ENCODE data around the gene RARS2. TPM values are rescaled to one million over a fixed set of nuclear protein-coding genes. Genes with fewer than 3 reads are reported as not detected.
"Not testable (repeated sequence)": the region's sequence is repeated elsewhere in the genome, so short reads cannot be mapped to it uniquely, and the experiment has no call there.

The RARS2 gene
- total RNA-seq, 1 donor = 49.9 TPM

GRCh38 chr6:87498048-87498447 is 91.7 kb downstream of the RARS2 start:
- Histone ChIP-seq H3K4me3 (ENCODE audit: insufficient read depth, low read length) (no peak overlapping the region), H4K20me1 (ENCODE audit: insufficient read depth, low read length) (no peaks in the 10 kb centered on the region), H3K4me1 (ENCODE audit: insufficient read depth, low read length) (no peaks in the 10 kb centered on the region), H3K27ac (ENCODE audit: low read depth, low read length) (no peak overlapping the region), H3K27me3 (ENCODE audit: insufficient read depth, low read length) (no peaks in the 10 kb centered on the region), H3K79me2 (ENCODE audit: insufficient read depth, low read length) (no peaks in the 10 kb centered on the region), H3K36me3 (ENCODE audit: insufficient read depth, low read length) (peaks cover 21% of the 10 kb centered on the region), H3K9me3 (ENCODE audit: low read depth, low read length) (no peaks in the 10 kb centered on the region), H2AFZ (ENCODE audit: low read length) (no peak overlapping the region), H3K4me2 (ENCODE audit: insufficient read depth, low read length) (no peak overlapping the region)
- TF ChIP-seq CTCF (IDR thresholded peaks at IDR 0.05; ENCODE audit: extremely low read depth, low read depth, low read length) = no peak
- DNase-seq (ENCODE audit: insufficient read length, low spot score, missing footprints) = no peak

- no peak for DNase-seq (ENCODE audit: insufficient read length, low spot score, missing footprints)
- Histone ChIP-seq H3K27ac (ENCODE audit: low read depth, low read length) (no peak overlapping the region), H3K4me2 (ENCODE audit: insufficient read depth, low read length) (no peak overlapping the region), H4K20me1 (ENCODE audit: insufficient read depth, low read length) (no peaks in the 10 kb centered on the region), H3K9me3 (ENCODE audit: low read depth, low read length) (no peaks in the 10 kb centered on the region), H2AFZ (ENCODE audit: low read length) (no peak overlapping the region), H3K36me3 (ENCODE audit: insufficient read depth, low read length) (peaks cover 9% of the 10 kb centered on the region), H3K4me1 (ENCODE audit: insufficient read depth, low read length) (no peaks in the 10 kb centered on the region), H3K79me2 (ENCODE audit: insufficient read depth, low read length) (no peaks in the 10 kb centered on the region), H3K4me3 (ENCODE audit: insufficient read depth, low read length) (no peak overlapping the region), H3K27me3 (ENCODE audit: insufficient read depth, low read length) (no peaks in the 10 kb centered on the region)
- no peak for TF ChIP-seq CTCF (IDR thresholded peaks at IDR 0.05; ENCODE audit: extremely low read depth, low read depth, low read length)
Measured at GRCh38 chr6:87494761-87495422, 94.9 kb downstream of the RARS2 start.

GRCh38 chr6:87489326-87489725 is 100.5 kb downstream of the RARS2 start:
- H3K4me1 ChIP-seq (ENCODE audit: insufficient read depth, low read length); H3K27me3 ChIP-seq (ENCODE audit: insufficient read depth, low read length); H3K4me2 ChIP-seq (ENCODE audit: insufficient read depth, low read length); H2AFZ ChIP-seq (ENCODE audit: low read length); H3K4me3 ChIP-seq (ENCODE audit: insufficient read depth, low read length); H3K27ac ChIP-seq (ENCODE audit: low read depth, low read length); H3K79me2 ChIP-seq (ENCODE audit: insufficient read depth, low read length); H4K20me1 ChIP-seq (ENCODE audit: insufficient read depth, low read length); DNase-seq (ENCODE audit: insufficient read length, low spot score, missing footprints); H3K9me3 ChIP-seq (ENCODE audit: low read depth, low read length); H3K36me3 ChIP-seq (ENCODE audit: insufficient read depth, low read length): not testable (repeated sequence)

- no peak for DNase-seq (ENCODE audit: insufficient read length, low spot score, missing footprints)
- no peaks in the 10 kb centered on the region for H3K9me3 ChIP-seq (ENCODE audit: low read depth, low read length)
- no peak overlapping the region for H3K4me2 ChIP-seq (ENCODE audit: insufficient read depth, low read length)
- no peak for TF ChIP-seq CTCF (IDR thresholded peaks at IDR 0.05; ENCODE audit: extremely low read depth, low read depth, low read length)
- no peak overlapping the region for H3K27ac ChIP-seq (ENCODE audit: low read depth, low read length)
- H3K4me3 ChIP-seq (ENCODE audit: insufficient read depth, low read length) = no peak overlapping the region
- peaks cover 8% of the 10 kb centered on the region for H3K36me3 ChIP-seq (ENCODE audit: insufficient read depth, low read length)
- no peak overlapping the region for H2AFZ ChIP-seq (ENCODE audit: low read length)
- H3K27me3 ChIP-seq (ENCODE audit: insufficient read depth, low read length) = no peaks in the 10 kb centered on the region
- H3K79me2 ChIP-seq (ENCODE audit: insufficient read depth, low read length) = no peaks in the 10 kb centered on the region
- peaks cover 5% of the 10 kb centered on the region for H4K20me1 ChIP-seq (ENCODE audit: insufficient read depth, low read length)
- H3K4me1 ChIP-seq (ENCODE audit: insufficient read depth, low read length) = peaks cover 5% of the 10 kb centered on the region
Measured at GRCh38 chr6:87487555-87487954, 102.2 kb downstream of the RARS2 start.
